ENCODE results near the gene GPC6. TPM values are rescaled to one million over a fixed set of nuclear protein-coding genes. Genes with fewer than 3 reads are reported as not detected.

Gene GPC6
- polyA plus RNA-seq, 1 donor (not counting 4 experiments of a cell fraction or from before 2014, with no cell fraction given) = 0.42 TPM

DNA sequence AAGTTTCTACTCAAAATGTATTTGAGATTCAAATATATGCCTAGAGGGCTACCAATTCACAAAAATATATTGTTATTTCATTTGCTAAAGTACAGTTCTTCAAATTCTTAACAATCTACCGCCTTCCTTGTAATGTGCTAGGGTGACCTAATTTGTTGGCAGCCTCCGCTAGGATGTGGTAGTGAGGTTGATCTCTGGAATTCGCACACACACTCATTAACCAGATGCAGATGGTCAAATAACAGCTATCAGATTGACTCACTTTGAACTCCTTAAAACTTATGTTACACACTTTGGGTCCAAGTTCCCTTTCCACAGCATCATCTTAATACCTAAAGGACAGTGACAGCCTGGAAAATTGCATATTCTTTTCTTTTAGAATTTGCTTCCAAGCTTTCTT is 885.6 kb downstream of the GPC6 start:
- Histone ChIP-seq H3K27ac (ENCODE audit: control insufficient read depth, insufficient read depth, low read length) (no peak overlapping the region), H3K4me1 (ENCODE audit: control insufficient read depth, extremely low read depth, insufficient read depth, low read length) (no peaks in the 10 kb centered on the region), H3K4me2 (ENCODE audit: control insufficient read depth, extremely low read depth, insufficient read depth, low read depth, low read length) (no peak overlapping the region), H3K9me1 (ENCODE audit: control insufficient read depth, extremely low read depth, insufficient read depth, low read length) (no peaks in the 10 kb centered on the region), H3K9ac (ENCODE audit: control insufficient read depth, extremely low read depth, insufficient read depth, low read length) (no peak overlapping the region), H3K79me2 (ENCODE audit: control insufficient read depth, insufficient read depth, low read length) (no peaks in the 10 kb centered on the region), H4K20me1 (ENCODE audit: control insufficient read depth, extremely low read depth, insufficient read depth, low read length) (no peaks in the 10 kb centered on the region), H3K36me3 (ENCODE audit: control insufficient read depth in 2 of 2, extremely low read depth in 1 of 2, insufficient read depth in 2 of 2, low read length in 2 of 2) (no peaks in the 10 kb centered on the region), H2AFZ (ENCODE audit: control insufficient read depth, low read length) (no peak overlapping the region), H3K4me3 (ENCODE audit: control insufficient read depth in 2 of 3, extremely low read depth in 1 of 3, insufficient read depth in 2 of 3, low read depth in 1 of 3, low read length in 3 of 3) (no peak overlapping the region), H3K9me3 (ENCODE audit: control insufficient read depth, low read depth, low read length) (no peaks in the 10 kb centered on the region), H3K27me3 (ENCODE audit: control insufficient read depth, extremely low read depth, insufficient read depth, low read length) (no peaks in the 10 kb centered on the region)
- DNase-seq (ENCODE audit: low read depth, low spot score) (no peak), FAIRE-seq (no peak)
- dilution Hi-C loops (cut with MboI; ENCODE audit: extremely low pct_ligation_motif_present, low sequenced_read_pairs) = no loop called here
- no peak for TF ChIP-seq EZH2 (IDR thresholded peaks at IDR 0.05; ENCODE audit: low read length)
- TF ChIP-seq, protein P1, sequence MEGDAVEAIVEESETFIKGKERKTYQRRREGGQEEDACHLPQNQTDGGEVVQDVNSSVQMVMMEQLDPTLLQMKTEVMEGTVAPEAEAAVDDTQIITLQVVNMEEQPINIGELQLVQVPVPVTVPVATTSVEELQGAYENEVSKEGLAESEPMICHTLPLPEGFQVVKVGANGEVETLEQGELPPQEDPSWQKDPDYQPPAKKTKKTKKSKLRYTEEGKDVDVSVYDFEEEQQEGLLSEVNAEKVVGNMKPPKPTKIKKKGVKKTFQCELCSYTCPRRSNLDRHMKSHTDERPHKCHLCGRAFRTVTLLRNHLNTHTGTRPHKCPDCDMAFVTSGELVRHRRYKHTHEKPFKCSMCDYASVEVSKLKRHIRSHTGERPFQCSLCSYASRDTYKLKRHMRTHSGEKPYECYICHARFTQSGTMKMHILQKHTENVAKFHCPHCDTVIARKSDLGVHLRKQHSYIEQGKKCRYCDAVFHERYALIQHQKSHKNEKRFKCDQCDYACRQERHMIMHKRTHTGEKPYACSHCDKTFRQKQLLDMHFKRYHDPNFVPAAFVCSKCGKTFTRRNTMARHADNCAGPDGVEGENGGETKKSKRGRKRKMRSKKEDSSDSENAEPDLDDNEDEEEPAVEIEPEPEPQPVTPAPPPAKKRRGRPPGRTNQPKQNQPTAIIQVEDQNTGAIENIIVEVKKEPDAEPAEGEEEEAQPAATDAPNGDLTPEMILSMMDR (optimal IDR thresholded peaks at IDR 0.05 in 1 of 3, IDR thresholded peaks at IDR 0.05 in 1 of 3, conservative IDR thresholded peaks at IDR 0.05 in 1 of 3; ENCODE audit: extremely low read depth in 1 of 3, insufficient read depth in 2 of 3, low read length in 3 of 3) = no peak

DNA sequence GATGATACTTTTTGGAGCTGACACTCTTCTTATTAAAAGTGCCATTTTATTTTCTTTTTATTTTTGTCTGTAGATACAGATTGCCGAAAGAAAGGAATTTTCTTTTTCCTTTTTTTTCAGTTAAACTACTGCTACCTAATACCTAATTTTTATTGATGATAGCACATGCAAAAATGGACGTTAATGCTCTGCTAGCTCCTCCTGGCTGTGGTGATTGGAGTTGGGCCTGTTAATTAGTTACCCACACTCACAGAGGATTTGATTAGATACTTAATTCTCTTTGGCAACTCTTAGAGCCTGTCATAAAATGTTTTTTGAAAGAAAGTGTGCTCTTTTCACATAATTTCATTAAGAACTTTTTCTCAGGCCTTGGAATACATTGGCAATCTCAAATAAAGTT is 886.1 kb downstream of the GPC6 start:
- H3K27ac ChIP-seq (ENCODE audit: control insufficient read depth, insufficient read depth, low read length) = no peak overlapping the region
- H3K4me1 ChIP-seq (ENCODE audit: control insufficient read depth, extremely low read depth, insufficient read depth, low read length) = no peaks in the 10 kb centered on the region
- FAIRE-seq (no peak), DNase-seq (ENCODE audit: low read depth, low spot score) (no peak)
- H3K4me2 ChIP-seq (ENCODE audit: control insufficient read depth, extremely low read depth, insufficient read depth, low read depth, low read length) = no peak overlapping the region
- no peaks in the 10 kb centered on the region for H3K9me3 ChIP-seq (ENCODE audit: control insufficient read depth, low read depth, low read length)
- no peak overlapping the region for H3K4me3 ChIP-seq (ENCODE audit: control insufficient read depth in 2 of 3, extremely low read depth in 1 of 3, insufficient read depth in 2 of 3, low read depth in 1 of 3, low read length in 3 of 3)
- TF ChIP-seq EZH2 (IDR thresholded peaks at IDR 0.05; ENCODE audit: low read length) = no peak
- TF ChIP-seq, protein P1 (optimal IDR thresholded peaks at IDR 0.05 in 1 of 3, IDR thresholded peaks at IDR 0.05 in 1 of 3, conservative IDR thresholded peaks at IDR 0.05 in 1 of 3; ENCODE audit: extremely low read depth in 1 of 3, insufficient read depth in 2 of 3, low read length in 3 of 3) = no peak
- H3K9ac ChIP-seq (ENCODE audit: control insufficient read depth, extremely low read depth, insufficient read depth, low read length) = no peak overlapping the region
- H3K9me1 ChIP-seq (ENCODE audit: control insufficient read depth, extremely low read depth, insufficient read depth, low read length) = no peaks in the 10 kb centered on the region
- H2AFZ ChIP-seq (ENCODE audit: control insufficient read depth, low read length) = no peak overlapping the region
- H3K27me3 ChIP-seq (ENCODE audit: control insufficient read depth, extremely low read depth, insufficient read depth, low read length) = no peaks in the 10 kb centered on the region
- dilution Hi-C loops (cut with MboI; ENCODE audit: extremely low pct_ligation_motif_present, low sequenced_read_pairs) = no loop called here
- H3K36me3 ChIP-seq (ENCODE audit: control insufficient read depth in 2 of 2, extremely low read depth in 1 of 2, insufficient read depth in 2 of 2, low read length in 2 of 2) = no peaks in the 10 kb centered on the region
- H3K79me2 ChIP-seq (ENCODE audit: control insufficient read depth, insufficient read depth, low read length) = no peaks in the 10 kb centered on the region
- no peaks in the 10 kb centered on the region for H4K20me1 ChIP-seq (ENCODE audit: control insufficient read depth, extremely low read depth, insufficient read depth, low read length)

Measured in keratinocyte (primary cell).